ENCODE results near the gene CA5B.

The CA5B gene

GRCh38 chrX:15748841-15749240 is 10.8 kb downstream of the CA5B start:
- ATAC-seq = no peak

- ATAC-seq = peak; percentile 48 to 61
These were observed 11.9 kb downstream of the CA5B start for GRCh38 chrX:15749642-15750610.

DNA sequence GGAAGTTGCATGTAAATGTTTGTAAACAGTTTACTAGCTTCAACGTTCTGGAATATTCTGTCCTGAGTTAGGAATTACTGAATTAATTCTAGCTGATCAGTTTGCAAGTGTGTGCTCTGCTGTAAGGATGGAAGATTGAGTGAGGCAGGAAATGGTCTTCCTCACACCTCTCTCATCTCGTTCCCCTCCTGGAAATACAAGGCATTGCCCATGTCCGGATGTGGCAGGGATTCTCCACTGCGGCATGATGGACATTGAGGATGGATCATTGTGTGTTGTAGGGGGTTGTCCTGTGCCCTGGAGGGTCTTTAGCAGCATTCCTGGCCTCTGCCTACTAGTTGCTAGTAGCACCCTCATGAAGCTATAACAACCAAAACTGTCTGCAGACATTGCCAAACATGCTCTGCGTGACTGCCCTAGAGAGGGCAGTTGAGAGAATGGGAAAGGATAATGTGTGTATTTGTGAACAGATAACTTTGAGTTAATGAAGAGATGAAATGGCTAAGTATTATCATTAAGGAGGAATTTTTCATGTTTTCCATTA is 12.6 kb downstream of the CA5B start:
- no peak for ATAC-seq

DNA sequence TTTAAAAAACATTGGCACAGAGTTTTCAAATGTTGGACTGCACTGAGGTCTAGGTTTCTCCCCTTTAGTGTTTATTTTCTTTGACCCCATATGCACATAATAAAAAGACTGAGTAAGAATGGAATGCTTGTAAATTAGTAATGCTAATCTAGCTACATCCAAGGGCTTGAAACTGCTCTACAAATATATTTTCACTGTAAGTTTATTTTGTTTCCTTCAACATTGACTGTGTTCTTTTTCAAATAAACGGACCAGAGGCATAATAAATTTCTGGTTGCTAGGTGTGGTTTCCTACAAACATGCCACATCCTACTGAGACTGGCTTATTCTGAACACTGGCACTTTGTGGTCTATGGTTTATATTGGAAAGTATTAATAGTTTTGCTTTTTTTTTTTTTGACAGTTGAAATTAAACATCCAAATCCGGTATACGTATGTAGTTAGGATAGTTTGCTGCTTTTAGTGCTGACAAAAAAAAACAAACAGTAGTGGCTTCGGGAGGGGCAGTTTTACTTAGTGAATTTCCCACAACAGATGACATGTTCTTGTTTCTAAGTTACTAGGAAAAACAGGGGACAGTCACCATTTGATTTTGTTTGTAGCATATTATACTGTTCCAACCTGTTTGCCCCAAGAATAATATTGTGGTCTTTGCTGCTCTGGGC is 13.2 kb downstream of the CA5B start:
- peak; percentile 65 to 67 for ATAC-seq

DNA sequence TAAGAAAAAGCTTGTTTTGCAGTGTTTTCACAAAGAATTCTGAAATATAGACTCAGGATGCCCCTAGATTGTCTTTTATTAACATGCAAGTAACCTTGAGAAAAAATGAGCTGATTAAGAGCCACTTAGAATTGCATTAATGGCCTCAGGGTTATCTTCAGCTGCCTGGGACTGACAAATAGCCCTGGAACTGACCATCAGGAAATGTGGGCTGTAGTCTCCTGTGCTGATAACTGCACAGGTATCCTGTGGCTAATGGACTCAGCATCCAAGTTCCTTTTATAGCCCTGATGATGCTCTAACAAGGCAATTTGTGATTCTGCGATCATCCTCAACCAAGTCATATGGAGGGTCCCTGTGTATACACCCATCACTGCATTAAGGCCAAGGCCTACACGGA is 17.0 kb downstream of the CA5B start:
- no peak for ATAC-seq

GRCh38 chrX:15758140-15758539 is 20.1 kb downstream of the CA5B start:
- no peak for ATAC-seq

- peak in 1 of 2 donors; percentile 58 for ATAC-seq
These were observed 21.8 kb downstream of the CA5B start for GRCh38 chrX:15759886-15760285.

- ATAC-seq = peak in 1 of 2 donors; percentile 30
These were observed 23.6 kb downstream of the CA5B start for GRCh38 chrX:15761564-15762191.

DNA sequence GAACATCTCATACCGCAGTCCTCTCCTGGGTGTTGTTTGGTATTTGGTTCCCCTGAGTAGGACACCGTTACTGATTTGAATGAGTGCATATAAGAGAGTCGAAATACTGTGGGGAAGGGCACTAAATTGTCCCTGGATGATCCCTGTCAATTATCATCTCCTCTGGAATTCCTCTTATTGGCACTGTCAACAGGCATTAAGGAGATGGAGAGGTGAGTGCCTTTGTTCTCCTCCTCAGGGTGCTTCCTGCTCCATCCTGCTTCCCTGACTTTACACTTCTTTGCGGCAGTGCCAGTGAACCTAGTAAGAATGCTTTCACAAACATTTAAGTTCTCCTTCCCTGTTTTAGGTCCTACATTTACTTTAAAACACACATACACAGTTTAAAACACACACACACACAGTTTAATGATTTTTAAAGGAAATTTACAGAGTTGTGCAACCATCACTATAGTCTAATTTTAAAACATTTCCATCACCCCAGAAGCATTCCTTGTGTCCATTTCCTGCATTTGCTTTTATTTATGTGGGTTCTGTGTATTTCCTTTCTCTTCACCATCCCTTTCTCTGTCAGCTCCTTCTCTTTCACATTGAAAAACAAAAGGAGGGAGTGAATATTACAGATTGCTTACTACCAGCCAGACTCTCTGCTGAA is 31.4 kb downstream of the CA5B start:
- no peak for ATAC-seq

- ATAC-seq = peak; percentile 70 to 78
These were observed 44.1 kb downstream of the CA5B start for GRCh38 chrX:15781961-15782699.

DNA sequence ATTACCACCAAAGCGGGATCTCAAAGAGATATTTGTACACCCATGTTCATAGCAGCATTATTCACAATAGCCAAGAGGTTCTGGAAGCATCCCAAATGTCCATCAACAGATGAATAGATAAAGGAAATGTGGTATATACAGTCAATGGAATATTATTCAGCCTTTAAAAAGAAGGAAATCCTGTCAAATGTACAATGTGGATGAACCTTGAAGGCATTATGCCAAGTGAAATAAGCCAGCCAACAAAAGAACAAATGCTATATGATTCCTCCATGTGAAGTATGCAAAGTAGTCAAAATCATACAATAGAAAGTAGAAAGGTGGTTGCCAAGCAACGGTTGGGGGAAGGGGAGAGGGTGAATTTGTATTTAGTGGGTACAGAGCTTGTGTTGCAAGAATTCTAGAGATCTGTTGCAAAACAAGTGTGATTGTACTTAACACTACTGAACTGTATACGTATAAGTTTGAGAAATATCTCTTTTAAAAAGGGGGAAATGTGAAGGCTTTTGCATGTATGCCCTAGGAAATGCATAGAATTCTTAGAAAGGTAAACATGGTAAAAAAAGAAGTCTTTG is 47.2 kb downstream of the CA5B start:
- ATAC-seq = no peak

DNA sequence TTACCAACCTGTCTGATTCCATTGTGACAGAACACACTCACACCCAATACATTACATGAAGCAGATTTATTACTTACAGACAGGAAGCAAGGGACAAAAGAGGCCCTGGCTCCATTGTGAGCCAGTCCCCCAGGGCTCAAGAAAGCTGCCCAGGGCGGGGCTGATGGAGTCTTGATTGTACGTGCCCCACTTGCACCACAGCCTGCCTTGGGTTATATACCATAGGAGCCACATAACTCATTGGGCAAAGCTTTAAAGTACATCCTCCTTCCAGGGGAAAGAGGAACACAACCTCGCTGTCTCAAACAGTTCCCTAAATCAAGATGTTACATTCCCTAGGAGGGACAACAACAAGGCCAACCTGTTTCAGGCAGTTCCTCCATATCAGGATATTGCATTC is 48.8 kb downstream of the CA5B start:
- ATAC-seq = no peak

GRCh38 chrX:15789979-15790768 is 52.1 kb downstream of the CA5B start, which contains the start of gene ZRSR2:
Gene ZRSR2, plus strand, starts transcription at chrX:15790484. Its CDS starts 12 bp downstream, at chrX:15790496.
- ATAC-seq = peak; percentile 89

DNA sequence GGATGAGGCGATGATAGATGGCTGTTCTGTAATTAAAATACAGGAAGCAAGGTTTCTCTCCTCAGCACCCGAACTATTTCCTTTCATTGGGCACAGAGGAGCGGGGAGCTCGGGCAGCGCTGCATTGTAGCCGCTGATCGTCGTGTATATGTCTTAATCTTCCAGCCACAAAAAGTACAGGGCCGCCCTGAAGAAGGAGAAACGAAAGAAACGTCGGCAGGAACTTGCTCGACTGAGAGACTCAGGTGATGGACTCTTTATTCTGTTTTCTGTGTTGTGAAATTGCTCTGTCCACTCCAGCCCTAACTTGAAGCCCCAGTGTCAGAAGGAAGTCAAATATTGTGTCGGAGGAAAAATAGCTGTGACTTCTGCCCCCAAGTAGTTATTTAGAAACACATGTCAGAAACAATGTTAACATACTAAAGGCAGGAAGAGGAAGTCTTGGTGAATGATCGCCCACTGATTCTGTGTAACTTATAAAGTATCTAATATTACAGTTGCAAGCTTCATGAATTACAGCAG is 52.8 kb downstream of the CA5B start:
- ATAC-seq = no peak

GRCh38 chrX:15797707-15798106 is 59.6 kb downstream of the CA5B start:
- peak in 1 of 2 donors; percentile 30 for ATAC-seq

GRCh38 chrX:15804563-15804962 is 66.5 kb downstream of the CA5B start:
- no peak for ATAC-seq

GRCh38 chrX:15808254-15808653 is 70.2 kb downstream of the CA5B start:
- no peak for ATAC-seq

DNA sequence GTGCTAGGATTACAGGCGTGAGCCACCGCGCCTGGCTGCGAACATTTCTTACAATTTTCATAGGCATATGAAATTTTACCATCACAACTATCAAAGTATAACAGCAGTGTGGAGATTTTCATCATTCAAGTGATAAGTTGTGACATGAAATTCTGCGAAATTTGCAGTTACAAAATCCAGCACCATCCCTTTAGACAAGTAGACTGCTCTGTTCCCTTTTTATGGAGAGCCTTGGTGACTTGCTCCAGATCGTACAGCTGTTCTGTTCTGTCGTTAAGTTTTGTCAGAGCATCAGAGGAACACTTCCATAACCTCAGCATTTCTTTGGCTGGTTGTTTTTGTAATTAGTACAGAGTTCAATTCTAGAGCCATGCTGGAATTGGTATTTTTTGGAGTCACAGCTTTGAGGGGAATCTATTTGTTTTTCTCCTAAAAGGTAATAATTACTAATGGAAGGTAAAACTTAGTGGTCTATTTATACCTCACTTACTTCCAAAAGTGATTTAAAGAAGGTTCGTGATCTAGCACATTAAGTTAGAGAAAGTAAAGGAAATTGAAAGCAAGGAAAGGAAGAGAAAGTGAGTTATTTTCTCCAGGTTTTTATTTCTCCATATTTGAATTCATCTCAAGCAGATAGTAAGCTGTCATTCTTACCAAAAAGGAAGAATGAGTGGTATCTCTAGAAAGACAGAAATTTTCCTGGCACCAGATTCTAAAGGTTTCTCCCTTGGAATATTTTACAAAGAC is 74.3 kb downstream of the CA5B start:
- ATAC-seq = no peak

DNA sequence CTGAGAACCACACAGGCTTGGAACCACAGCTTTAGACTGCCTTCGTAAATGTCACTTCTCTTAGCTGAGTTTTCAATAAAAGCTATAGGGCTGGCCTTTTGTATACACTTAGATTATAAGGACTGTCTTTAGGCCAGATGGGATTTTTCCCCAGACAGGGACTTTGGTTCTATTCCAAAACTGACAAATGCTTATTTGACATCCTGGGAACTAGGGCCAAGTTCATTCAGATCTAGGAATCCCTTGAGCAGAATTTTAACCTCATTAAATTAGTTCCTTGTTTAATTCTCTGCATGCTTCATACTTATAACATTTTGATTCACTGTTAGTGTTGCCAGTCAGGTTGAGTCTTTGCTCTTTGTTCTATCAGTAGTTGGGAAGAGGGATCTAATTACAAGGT is 75.3 kb downstream of the CA5B start:
- ATAC-seq = no peak

Measured in activated CD4-positive, CD25-positive, alpha-beta regulatory T cell treated with anti-CD3 and anti-CD28 coated beads, Interleukin-2, amount 50 U/mL, for 24 hours (primary cell).